Neural cell (in vitro differentiated cells): Measurements from ENCODE around the gene PAX6. TPM values are rescaled to one million over a fixed set of nuclear protein-coding genes. Genes with fewer than 3 reads are reported as not detected.

Source experiments
- H2AFZ ChIP-seq: fragments of 200-600, 300-800 bp; sonication (generic), shearing (Covaris generic); 2 replicates; pipeline ENCODE4 v1.6.0; 2014; ENCODE audit warnings: low read depth, mild to moderate bottlenecking, antibody characterized with exemption, low read length, moderate library complexity
- H3F3A ChIP-seq: fragments of 200-600 bp; shearing (Covaris generic); 2 replicates; pipeline ENCODE4 v1.6.1; 2016; ENCODE audit warnings: mild to moderate bottlenecking, moderate library complexity, mixed read lengths, antibody characterized with exemption, low read length; ENCODE audit not compliant: insufficient read depth, poor library complexity, severe bottlenecking
- H3K27ac ChIP-seq: fragments of 200-600, 300-800 bp; sonication (generic), shearing (Covaris generic); 2 replicates; pipeline ENCODE4 v1.5.1; 2014; ENCODE audit warnings: mild to moderate bottlenecking, low read length, moderate library complexity
- H3K27me3 ChIP-seq: fragments of 300-800, 200-600 bp; sonication (generic), shearing (Covaris generic); 2 replicates; pipeline ENCODE4 v1.6.0; 2014; ENCODE audit warnings: mild to moderate bottlenecking, low read depth, low read length, moderate library complexity; ENCODE audit not compliant: insufficient read depth
- H3K36me3 ChIP-seq: fragments of 300-800, 200-600 bp; sonication (generic), shearing (Covaris generic); 2 replicates; pipeline ENCODE4 v1.5.1; 2014; ENCODE audit warnings: mild to moderate bottlenecking, antibody characterized with exemption, low read length, moderate library complexity; ENCODE audit not compliant: insufficient read depth
- H3K4me2 ChIP-seq: fragments of 300-800, 200-600 bp; sonication (generic), shearing (Covaris generic); 2 replicates; pipeline ENCODE4 v1.6.0; 2014; ENCODE audit warnings: mild to moderate bottlenecking, low read length
- H3K4me3 ChIP-seq: fragments of 300-800, 200-600 bp; sonication (generic), shearing (Covaris generic); 2 replicates; pipeline ENCODE4 v1.5.1; 2014; ENCODE audit warnings: mild to moderate bottlenecking, low read length, moderate library complexity
- H3K79me2 ChIP-seq: fragments of 200-600 bp; shearing (Covaris generic); replicated peaks from 2 replicates; pipeline ENCODE4 v1.6.0; 2014; ENCODE audit warnings: mild to moderate bottlenecking, low read length, moderate library complexity; ENCODE audit not compliant: insufficient read depth
- H3K9ac ChIP-seq: fragments of 300-800, 200-600 bp; sonication (generic), shearing (Covaris generic); 2 replicates; pipeline ENCODE4 v1.6.1; 2016; ENCODE audit warnings: mild to moderate bottlenecking, low read length, mixed read lengths
- H3K9me2 ChIP-seq: fragments of 200-600 bp; shearing (Covaris generic); 2 replicates; pipeline ENCODE4 v1.6.1; 2016; ENCODE audit warnings: mild to moderate bottlenecking, low read length, mixed read lengths; ENCODE audit not compliant: insufficient read depth
- H3K9me3 ChIP-seq: fragments of 200-600, 300-800 bp; sonication (generic), shearing (Covaris generic); 2 replicates; pipeline ENCODE4 v1.6.1; 2016; ENCODE audit warnings: mild to moderate bottlenecking, mixed run types, low read length, moderate library complexity, mixed read lengths
- H4K20me1 ChIP-seq: fragments of 200-600 bp; shearing (Covaris generic); 2 replicates; pipeline ENCODE4 v1.6.1; 2016; ENCODE audit warnings: mild to moderate bottlenecking, mixed run types; ENCODE audit not compliant: insufficient read depth
- CTCF ChIP-seq: fragments of 450-650 bp; IDR thresholded peaks from 2 replicates; pipeline ENCODE4 v1.5.1; 2014; ENCODE audit warnings: antibody characterized with exemption, mild to moderate bottlenecking, moderate library complexity; ENCODE audit not compliant: poor library complexity, severe bottlenecking
- EZH2 ChIP-seq: fragments of 200-600, 300-800 bp; shearing (Covaris generic), sonication (generic); IDR thresholded peaks from 2 replicates; pipeline ENCODE4 v1.6.1; 2014; ENCODE audit warnings: antibody characterized with exemption, low read length, borderline replicate concordance, mild to moderate bottlenecking; ENCODE audit not compliant: insufficient read depth, poor library complexity, severe bottlenecking
- POLR2AphosphoS5 ChIP-seq: IDR thresholded peaks from 2 replicates; pipeline ENCODE4 v1.6.1; 2012
- RAD21 ChIP-seq: fragments of 450-650 bp; conservative IDR thresholded peaks from 2 replicates; pipeline ENCODE4 v1.6.1; 2014; ENCODE audit warnings: antibody characterized with exemption, mild to moderate bottlenecking, moderate library complexity
- REST ChIP-seq: IDR thresholded peaks from 2 replicates; pipeline ENCODE4 v1.6.1; 2012; ENCODE audit warnings: borderline replicate concordance
- SMC3 ChIP-seq: fragments of 450-650 bp; conservative IDR thresholded peaks from 2 replicates; pipeline ENCODE4 v1.6.1; 2014; ENCODE audit warnings: antibody characterized with exemption, mild to moderate bottlenecking, moderate library complexity; ENCODE audit not compliant: poor library complexity
- polyA plus RNA-seq: library from polyadenylated mRNA; depleted of rRNA; stranded (reverse); fragments of >200 nt; gene quantifications from 2 replicates; pipeline ENCODE4 v1.2.3, GENCODE V29; 2014

PAX6 gene
- polyA plus RNA-seq, 1 donor from 2014 or later = 74.7 TPM

GRCh38 chr11:31825838-31826484, 14.8 kb upstream of the PAX6 start:
- no peaks in the 10 kb centered on the region for H3K9me2 ChIP-seq
- peaks cover 95% of the 10 kb centered on the region for H3K27me3 ChIP-seq
- H3K9ac ChIP-seq = no peak overlapping the region
- H3F3A ChIP-seq = no peaks in the 10 kb centered on the region
- TF ChIP-seq EZH2 (peak; percentile 2), POLR2AphosphoS5 (no peak)
- H3K79me2 ChIP-seq = no peaks in the 10 kb centered on the region
- H3K27ac ChIP-seq = no peak overlapping the region
- H4K20me1 ChIP-seq = no peaks in the 10 kb centered on the region
- H3K4me3 ChIP-seq = no peak overlapping the region
- no peak overlapping the region for H2AFZ ChIP-seq
- H3K4me2 ChIP-seq = no peak overlapping the region
- H3K9me3 ChIP-seq = no peaks in the 10 kb centered on the region
- no peaks in the 10 kb centered on the region for H3K36me3 ChIP-seq

- TF ChIP-seq EZH2 (peak; percentile 88), SMC3 (no peak), REST (no peak), RAD21 (no peak), CTCF (no peak)
- Histone ChIP-seq H3K9me2 (no peaks in the 10 kb centered on the region), H3K27ac (no peak overlapping the region), H3K36me3 (no peaks in the 10 kb centered on the region), H3K27me3 (peaks cover 99% of the 10 kb centered on the region), H3K9me3 (no peaks in the 10 kb centered on the region), H3K4me3 (no peak overlapping the region), H4K20me1 (no peaks in the 10 kb centered on the region), H3K9ac (no peak overlapping the region), H2AFZ (no peak overlapping the region), H3F3A (no peaks in the 10 kb centered on the region), H3K4me2 (no peak overlapping the region), H3K79me2 (no peaks in the 10 kb centered on the region)
Observed at GRCh38 chr11:31824879-31825837, 14.0 kb upstream of the PAX6 start.
